Glomerular endothelial cell (primary cell): ENCODE data around the gene INS. TPM values are rescaled to one million over a fixed set of nuclear protein-coding genes. Genes with fewer than 3 reads are reported as not detected.
"Not testable (repeated sequence)": the region's sequence is repeated elsewhere in the genome, so short reads cannot be mapped to it uniquely, and the experiment has no call there.

Source experiments
- DNase-seq: peaks from one replicate; pipeline ENCODE4 v3.0.0-alpha.2; 2011; ENCODE audit warnings: low read depth, low spot score; ENCODE audit errors: extremely low read depth
- total RNA-seq: library from RNA; depleted of rRNA; stranded (reverse); fragments of >200 nt; gene quantifications from 2 replicates; pipeline ENCODE4 v1.2.3, GENCODE V29; 2015

The INS gene
- total RNA-seq, 1 donor from 2014 or later, result not detected

DNA sequence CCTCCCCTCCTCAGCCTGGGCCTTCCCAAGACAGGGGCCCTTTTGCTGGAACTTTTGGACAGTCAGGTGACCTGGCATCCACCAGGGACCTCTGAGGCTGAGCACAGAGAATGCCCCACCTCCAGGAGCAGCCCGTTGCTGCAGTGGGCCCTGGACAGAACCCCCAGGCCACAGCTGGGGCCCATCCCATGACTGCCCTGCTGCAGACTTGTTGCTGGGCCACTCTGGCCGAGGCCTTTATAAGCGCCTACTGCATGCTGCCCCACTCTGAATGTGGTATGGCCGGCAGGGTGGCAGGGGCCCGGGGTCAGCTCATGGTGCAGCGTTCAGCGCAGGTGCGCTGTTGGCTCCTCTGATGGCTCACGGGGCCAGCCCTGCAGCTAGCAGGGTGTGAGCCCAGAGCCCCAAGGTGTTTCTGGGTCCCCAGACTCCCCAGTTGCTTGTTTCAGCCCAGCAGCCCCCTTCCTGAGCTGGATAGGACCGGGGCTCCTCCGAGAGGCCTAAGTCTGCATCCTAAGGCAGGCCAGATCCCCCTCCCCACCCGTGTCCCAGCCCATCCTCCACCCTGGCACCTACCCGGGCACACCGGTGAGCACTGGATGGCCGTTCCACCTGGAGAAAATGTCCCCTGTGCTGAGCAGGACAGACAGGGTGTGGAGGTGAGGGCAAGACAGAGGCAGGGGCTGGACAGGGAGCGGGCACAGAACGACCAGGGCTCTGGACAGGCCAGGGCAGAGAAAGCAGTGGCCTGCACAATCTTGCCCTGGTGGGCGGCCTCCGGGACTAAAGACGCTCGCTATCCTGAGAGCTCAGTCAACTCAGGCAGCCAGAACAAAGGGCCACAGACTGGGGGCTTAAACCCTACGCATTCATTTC, 38.7 kb upstream of the INS start:
- DNase-seq, result no peak

DNA sequence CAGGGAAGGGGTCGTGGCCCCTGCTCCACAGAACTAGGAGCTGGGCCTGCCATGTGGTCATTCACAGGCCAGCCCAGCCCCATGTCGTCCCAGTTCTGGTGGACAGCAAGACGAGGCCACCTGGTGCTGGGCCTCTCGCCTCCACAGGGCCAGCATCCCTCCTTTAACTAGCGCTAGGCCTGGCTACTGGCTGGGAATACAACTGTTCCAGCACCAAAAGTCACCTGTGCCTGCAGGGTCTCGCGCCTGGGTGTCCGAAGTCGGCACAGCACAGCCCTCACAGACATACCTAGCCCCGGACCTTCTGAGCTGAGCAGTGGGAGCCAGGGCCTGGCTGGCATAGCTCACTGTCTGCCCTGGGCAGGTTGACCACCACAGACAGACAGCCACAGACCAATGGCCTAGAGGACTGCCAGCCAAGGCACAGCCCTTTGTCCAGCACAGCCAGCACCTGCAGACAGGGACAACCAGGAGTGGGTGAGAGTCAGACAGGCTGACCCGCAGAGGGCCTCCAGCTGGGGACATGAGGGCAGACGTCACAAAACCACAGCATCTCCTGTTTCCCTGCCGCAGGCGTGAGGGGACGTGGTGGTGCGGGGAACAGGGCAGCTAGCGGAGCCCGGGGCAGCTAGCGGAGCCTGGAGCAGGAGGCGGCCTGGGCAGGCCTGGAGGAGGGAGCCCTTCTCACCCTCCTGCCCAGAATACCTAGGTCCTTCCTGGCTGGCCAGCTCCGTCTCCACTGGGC, 37.8 kb upstream of the INS start:
- no peak for DNase-seq

DNA sequence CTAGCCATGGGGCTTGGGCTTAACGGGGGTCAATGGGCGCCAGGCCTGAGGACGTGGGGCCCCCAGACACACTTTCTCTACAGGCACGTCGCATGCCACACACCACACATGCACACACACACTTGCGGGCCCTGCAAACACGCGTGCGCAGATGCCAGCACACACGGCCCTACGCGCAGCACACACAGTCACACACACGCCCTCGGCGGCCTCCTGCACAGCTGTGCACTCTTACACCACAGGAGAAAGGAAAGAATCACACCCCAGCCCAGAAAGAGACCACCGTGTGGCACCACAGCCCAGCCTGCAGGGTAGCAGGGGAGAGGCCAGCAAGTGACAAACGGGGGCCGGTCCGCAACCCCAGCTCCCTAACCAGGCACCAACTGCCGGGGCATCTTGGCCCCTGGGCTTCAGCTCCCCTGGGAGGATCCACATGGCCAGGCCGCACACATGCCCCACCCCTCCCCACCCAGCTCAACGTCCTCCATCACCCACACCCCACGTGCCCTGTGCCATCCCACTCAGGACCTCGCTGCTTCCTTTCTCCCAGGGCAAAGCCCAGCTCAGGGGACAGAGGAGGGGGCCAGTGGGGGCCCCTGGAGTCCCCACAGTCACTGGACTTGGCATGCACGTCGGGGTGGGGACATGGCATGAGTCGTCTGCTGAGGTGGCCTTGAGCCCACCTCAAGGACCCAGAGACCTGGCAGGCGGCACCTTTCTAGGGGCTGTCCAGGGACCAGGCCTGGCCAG, 36.9 kb upstream of the INS start:
- DNase-seq, result no peak

DNA sequence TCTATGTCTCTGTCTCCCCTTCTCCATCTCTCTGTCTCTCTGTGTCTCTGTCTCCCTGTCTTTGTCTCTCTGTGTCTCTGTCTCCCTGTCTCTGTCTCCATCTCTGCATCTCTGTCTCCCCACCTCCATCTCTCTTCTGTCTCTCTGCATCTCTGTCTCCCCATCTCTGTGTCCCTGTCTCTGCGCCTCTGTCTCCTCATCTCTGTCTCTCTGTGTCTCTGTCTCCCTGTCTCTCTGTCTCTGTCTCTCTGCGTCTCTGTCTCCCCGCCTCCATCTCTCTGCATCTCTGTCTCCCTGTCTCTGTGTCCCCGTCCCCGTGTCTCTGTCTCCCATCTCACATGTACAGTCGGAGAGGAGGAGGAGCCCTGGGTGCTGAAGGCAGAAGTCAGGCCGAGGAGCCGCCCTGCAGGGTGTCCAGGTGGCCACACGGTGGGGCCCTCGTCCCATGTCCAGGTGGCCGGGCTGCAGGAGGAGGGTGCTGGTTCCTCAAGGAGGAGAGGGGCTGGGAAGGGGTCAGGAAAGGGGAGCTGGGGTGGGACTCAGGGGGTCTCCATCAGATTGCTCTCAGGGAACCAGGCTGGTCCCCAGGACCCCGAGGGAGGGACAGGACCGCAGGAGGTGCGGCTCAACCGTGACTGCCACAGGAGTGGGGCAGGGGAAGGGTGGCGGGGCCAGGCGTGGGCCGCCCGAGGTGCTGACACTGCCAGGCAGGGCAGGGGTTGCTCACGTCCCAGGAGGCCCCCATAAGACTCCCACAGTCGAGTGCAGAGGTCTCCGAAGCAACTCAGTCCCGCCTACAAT, 36.2 kb upstream of the INS start:
- DNase-seq, result no peak

DNA sequence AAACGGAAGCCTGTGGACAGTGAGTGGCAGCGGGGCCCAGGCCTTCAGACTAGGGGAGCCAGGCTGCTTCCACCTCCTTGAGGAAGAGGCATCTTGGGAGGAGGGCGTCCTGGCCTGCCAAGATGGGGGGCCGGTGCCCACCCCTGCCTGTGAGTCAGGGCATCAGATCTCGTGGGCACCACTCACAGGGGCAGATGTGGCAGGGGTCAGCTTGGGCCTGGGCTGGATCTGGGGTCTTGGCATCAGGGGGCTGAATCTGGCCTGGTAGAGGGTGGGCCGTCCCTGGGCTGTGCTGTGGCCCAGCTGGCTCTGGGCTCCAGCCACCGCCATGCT, 34.7 kb upstream of the INS start:
- DNase-seq, result no peak

DNA sequence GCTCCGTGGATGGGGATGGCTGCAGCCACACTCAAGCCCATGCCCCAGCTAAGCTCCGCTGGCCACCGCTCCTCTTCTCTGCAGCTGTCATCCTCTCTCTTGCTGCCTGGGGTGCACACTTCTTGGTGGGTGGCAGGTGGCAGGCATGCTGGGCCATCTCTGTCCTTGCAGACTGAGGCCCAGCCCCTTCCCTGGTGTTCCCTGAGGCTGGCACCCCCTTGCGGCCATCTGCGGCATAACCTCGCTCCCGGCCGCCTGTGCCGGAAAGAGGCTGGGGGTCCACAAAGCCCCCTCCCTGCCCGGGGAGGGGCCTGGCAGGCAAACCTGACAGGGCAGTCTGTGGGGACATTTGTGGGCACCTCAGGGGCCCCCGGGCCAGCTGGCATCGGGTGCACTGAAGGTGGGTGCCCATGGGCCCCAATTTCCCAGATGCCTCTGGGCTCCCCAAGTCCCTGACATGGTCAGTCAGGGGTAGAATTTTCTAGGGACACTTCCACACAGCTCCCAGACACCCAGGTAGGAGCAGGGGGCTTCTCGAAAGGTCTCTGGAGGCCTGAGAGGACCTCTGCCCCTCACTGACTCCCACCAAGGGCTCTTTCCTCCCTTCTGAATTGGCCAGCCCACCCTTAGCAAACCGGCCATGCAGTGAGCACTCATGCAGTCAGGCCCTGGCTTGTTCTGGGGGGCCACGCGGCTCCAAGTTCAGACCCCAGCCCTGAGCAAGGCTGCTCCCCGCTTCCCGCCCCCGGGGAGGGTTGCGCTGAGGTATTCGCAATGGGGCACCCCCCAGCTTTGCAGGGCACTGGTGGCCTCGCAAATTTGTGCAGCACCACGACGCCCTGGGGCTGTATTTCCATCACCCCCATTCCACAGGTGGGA, 34.1 kb upstream of the INS start:
- DNase-seq, result no peak

DNA sequence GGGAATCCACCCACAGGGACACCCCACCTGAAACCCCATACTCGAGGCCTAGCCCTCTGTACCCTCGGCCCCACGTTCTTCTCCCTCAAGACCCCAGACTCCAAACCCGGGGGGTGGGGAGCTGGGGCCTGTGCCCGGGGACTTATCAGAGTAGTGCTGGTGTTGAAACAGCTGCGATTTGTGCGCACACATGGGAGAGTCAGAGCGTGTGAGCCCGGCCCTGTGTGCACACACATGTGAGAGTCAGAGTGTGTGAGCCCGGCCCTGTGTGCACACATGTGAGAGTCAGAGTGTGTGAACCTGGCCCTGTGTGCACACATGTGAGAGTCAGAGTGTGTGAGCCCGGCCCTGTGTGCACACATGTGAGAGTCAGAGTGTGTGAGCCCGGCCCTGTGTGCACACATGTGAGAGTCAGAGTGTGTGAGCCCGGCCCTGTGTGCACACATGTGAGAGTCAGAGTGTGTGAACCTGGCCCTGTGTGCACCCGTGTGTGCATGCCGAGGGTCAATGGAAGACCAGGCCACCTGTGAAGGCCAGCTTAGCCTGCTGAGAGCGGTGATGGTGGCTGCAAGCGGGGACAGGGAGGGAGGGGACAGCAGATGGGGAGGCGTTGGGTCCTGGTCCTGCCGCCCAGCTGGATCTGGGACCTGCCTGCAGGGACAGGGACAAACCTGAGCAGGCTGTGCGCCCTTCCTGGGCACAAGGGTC, 33.0 kb upstream of the INS start:
- DNase-seq, result not testable (repeated sequence)

DNA sequence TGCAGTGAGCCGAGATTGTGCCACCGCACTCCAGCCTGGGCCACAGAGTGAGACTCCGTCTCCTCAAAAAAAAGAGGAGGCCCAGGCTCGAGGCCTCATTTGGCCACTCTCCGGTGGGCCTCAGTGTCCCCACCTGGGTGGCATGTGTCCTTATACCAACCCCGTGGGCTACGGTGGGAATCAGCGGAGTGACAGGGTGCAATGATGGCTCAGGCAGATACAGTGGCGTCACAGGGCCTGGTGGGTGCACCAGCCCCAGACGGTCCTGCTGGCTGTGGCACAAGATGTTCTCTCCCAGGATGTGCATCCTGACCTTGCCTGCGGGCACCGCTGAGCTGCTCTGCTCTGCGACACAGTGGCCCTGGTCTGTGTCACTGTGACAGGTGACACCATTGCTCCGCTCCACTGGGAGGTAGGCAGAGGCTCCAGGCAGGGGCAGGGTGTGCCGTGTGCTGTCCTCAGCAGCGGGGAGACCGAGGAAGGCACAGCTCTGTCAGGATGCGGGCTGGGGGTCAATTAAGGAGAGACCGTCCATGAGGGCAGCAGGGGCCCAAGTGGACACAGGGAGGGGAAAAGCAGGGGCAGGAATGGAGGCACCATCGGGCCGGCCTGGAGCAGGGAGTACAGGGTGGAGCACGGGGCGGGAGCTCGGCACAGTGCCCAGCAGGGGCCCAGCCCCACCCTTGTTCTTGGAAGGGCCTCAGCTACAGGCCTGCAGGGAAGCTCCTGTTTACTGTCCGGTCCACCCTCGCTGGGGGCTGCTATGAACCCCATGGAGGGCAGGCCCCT, 32.3 kb upstream of the INS start:
- DNase-seq, result no peak

DNA sequence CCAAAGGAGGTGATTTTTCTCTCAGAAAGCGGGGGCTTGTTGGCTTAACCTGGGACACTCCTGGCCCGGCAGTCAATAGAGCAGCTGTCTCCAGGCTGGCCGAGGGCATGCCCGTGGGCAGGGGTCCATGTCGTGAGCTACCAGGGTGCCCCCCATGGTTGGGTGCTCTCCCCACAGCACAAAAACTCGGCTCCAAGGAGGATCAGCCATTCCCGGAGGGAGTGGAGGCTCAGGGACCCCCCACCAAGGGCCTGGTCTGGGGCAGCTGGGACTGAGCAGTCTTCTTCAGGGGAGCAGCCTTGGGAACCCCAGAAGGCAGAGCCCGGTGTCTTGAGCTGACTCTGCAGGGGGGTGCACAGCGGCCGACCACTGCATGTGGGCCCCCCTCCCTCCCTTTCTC, 31.4 kb upstream of the INS start:
- no peak for DNase-seq

DNA sequence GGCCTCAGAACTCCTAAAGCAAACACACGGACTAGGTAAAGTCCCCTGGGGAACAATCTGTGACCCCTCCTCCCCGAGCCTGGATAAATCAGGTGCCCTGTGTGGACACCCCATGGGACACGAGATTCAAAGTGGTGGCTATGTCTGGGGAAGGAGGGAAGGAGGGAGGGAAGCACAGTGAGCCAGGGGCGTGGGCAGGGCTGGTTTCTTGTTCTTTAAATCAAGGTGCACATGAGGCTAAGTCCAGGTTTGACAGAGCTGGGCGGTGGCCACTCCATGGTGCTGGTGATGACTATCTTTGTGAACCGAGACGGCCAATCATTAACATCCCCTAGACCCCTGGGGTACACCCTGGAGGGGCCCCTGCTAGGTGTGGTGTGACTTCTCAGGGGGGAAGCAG, 30.9 kb upstream of the INS start:
- DNase-seq, result no peak

DNA sequence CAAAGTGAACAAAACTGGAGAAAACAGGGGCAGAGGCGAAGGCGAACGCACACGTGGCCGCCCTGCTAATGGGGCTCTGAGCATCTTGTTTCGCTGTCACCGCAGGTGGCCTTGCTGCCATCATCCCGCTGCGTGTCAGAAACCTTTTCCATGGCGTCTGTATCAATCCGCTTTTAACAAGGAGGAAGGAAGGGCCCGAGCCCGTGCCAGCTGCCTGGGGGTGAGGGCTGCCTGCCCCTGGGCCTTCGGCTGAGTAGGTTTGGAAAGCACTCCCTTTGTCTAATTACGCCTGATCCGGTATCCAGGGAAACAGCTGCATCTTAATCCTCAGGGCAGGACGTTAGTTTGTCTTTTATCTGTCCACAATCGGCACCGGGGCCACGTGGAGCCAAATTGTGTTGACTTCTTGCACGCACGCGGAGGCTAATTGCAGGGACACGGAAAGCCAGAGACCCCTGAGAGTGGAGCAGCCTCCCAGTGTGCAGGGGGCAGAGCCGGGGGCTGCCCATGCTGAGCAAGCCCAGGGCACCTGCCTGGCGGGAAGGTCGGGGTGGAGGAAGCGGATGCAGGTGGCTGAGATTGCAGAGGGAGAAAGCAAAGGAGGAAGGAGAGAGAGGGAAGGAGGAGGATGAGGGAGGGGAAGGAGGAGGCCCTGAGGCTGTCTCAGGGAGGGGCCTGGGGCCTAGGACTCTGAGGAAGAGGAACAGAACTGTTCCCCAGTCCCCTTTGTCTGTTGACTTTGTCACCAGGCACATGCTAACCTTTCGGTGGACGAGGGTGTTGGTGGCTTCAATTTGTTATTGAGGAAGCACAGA, 29.9 kb upstream of the INS start:
- DNase-seq, result no peak

DNA sequence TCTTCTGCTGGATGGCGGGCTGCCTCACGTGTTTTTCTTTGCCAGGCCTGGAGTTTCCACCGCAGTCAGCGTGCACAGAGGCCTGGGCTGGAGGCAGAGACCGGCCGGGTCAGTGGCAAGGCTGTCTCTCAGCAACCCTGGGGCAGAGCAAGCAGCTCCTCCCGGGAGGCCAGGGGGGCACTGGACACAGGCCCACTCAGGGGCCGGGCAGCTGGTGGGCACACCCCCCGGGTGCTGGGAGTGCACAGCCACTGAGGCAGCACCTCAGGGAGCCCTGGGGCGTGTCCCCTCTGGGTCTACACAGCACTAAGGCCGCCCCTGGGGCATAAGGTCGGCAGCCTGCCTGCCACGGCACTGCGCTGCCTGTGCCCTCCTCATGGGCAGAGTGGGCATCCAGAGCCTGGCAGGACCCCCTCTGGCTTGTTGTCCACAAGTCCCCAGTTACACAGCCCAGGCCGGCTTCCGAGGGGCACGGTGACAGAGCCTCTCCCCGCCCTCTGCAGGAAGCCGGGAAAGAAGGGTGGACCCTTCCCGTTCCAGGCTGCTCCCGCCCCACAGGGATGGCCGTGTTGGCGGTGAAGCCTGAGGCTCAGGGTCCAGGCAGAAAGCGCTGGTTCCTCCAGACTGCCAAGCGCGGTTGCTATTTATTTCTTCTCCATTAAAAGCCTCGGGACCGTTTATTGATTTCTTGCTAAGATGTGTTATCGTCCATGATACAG, 29.1 kb upstream of the INS start:
- no peak for DNase-seq

DNA sequence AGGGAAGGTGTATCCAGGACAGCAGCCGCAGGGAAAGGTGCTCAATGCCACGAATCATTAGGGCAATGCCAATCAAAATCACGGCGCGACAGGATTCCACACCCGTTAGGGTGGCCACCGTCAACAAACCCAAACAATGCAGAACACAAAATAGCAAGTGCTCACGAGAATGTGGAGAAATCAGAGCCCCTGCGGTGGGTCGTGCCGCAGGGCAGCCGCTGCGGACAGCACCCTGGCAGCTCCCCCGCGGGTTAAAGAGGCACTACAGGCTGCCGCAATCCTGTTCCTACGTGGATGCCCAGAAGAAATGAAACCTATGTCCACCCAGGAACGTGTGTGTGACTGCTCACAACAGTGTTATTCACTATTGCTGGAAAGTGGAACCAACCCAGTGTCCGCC, 27.7 kb upstream of the INS start:
- DNase-seq, result no peak

DNA sequence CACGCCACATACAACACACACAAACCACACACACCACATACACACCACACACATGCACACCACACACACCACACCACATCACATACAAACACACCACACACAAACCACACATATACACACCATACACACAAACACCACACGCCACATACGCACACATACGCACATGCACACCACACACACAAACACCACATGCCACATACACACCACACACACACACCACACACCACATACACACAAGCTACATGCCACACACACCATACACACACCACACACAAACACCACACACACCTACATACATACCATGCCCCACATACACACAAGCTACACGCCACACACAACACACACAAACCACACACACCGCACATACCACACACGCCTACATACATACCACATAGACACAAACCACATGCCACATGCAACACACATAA, 26.3 kb upstream of the INS start:
- DNase-seq, result no peak

DNA sequence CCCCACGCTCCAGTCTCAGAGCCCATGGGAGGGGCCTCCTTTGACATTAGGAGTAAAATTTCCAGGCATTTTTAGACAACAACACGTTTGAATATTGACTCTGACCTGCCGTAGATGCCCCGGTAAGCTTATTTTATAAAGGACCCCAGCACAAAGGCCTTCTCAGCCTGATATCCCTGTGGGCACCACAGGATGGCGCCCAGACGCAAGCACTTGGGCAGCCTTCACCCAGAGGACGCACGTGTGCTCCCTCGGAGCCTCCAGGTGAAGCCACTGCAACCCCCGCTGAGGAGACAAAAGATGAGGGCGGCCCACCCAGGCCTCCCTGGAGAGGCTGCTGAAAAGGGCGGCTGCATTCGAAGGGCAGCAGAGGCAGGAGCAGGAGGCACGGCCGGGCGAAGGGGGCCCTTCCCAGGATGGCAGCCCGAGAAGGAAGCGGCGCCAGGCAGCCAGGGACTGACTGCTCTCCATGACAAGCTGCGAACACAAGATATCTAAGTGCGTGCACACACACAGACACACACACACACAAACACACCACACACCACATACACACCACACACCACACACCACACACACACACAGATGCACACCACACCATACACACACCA, 25.8 kb upstream of the INS start:
- no peak for DNase-seq

DNA sequence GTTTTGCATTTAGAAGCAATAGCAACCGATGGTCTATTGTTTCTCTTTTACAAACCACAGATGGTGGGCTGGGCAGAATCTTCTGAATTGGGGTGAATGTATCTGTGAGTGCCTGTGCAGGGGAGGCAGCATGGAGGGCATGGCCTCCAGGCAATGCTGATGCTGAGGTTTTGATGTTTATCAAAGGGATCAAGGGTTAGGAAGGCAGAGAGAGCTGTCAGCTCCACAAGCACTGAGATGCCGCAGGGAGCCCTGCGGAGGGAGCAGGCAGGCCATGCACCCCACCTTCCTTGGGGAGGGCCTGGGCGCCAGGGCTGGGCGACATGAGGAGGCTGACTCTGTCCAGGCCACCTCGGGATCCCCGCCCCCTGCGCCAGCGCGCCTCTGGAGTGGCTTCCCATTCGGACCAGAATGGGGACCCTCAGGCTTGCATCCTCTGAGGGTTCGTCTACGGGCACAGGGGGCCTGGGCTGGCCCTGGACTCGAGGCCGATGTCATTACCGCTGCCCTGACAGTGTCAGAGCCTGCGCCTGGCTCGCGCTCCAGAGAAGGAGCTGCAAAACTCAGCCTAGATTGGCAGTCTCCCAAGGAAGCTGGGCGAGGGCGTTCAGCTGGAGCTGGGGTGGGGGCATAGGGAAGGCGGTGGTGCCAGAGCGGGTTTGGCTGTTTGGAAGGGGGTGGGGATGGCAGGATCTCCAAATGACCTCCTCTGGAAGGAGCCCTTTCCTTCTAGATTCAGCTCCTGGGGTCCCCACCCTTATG, 24.5 kb upstream of the INS start:
- DNase-seq, result no peak
